ENCODE data around the gene TAF1A. TPM values are rescaled to one million over a fixed set of nuclear protein-coding genes. Genes with fewer than 3 reads are reported as not detected.
A peak's percentile ranks its signal among the peaks of the same experiment; 100 is the strongest.

Gene TAF1A
- total RNA-seq, 1 experiment from 2014 or later: 38.2 TPM

- ChIA-PET CTCF (interaction anchor here (0.6 to 1.4 kb wide), 5 partner anchors 12 to 593 kb away, joined by 3 to 4 read pairs (median 3); no protein-coding TSS in a partner anchor), POLR2A (interaction anchor here (1.0 kb wide), 1 partner anchor 25 kb away, joined by 3 read pairs; no protein-coding TSS in a partner anchor)
- peak overlapping the region; percentile 25 for H3K27ac Mint-ChIP-seq (ENCODE audit: low read depth, unreplicated experiment)
Observed at GRCh38 chr1:222521299-222522104, 68.2 kb downstream of the TAF1A start.

More at GRCh38 chr1:222521299-222522104, 68.2 kb downstream of the TAF1A start:
- DNase-seq (ENCODE audit: unreplicated experiment): peak; percentile 93
- H3K4me1 Mint-ChIP-seq (ENCODE audit: insufficient read depth, unreplicated experiment): peaks cover 20% of the 10 kb centered on the region
- no peaks in the 10 kb centered on the region for H3K27me3 Mint-ChIP-seq (ENCODE audit: insufficient read depth, unreplicated experiment)
- no peaks in the 10 kb centered on the region for H3K36me3 Mint-ChIP-seq (ENCODE audit: insufficient read depth, unreplicated experiment)
- intact Hi-C loops (cut with micrococcal nuclease): no loop called here
- no peak overlapping the region for H3K4me3 Mint-ChIP-seq (ENCODE audit: unreplicated experiment)
- no TSS peak for BruUV-seq (replicated peaks)
- peaks cover 6% of the 10 kb centered on the region for H3K9me3 Mint-ChIP-seq (ENCODE audit: unreplicated experiment)
- TF ChIP-seq CTCF (IDR thresholded peaks at IDR 0.05; ENCODE audit: unreplicated experiment): no peak

Other genes starting within 250 kb of the TAF1A start
- gene HHIPL2, start 41.8 kb downstream of the TAF1A start, total RNA-seq (2022): 1.1 and 1.7 TPM in 2 replicates
- gene MIA3, start 28.2 kb upstream of the TAF1A start, total RNA-seq (2022): 166 and 203 TPM in 2 replicates
- 129 and 133 TPM in 2 replicates for gene AIDA, start 122.6 kb upstream of the TAF1A start, total RNA-seq (2022)
- 115 and 152 TPM in 2 replicates for gene BROX, start 122.6 kb upstream of the TAF1A start, total RNA-seq (2022)
- 0.74 TPM in 1 of 2 replicates, not detected in the other for gene FAM177B, start 147.3 kb upstream of the TAF1A start, total RNA-seq (2022)
- gene DISP1, start 225.1 kb upstream of the TAF1A start, total RNA-seq (2022): 6.7 and 7.6 TPM in 2 replicates

Data from MCF 10A (cell line).